Stimulated activated CD4-positive, alpha-beta T cell treated with anti-CD3 and anti-CD28 coated beads, Interleukin-4, amount 100 ng/mL, for 1 hour (primary cell): Measurements from ENCODE around the gene MED10.

Experiments
- DNase-seq: peaks from one replicate; pipeline ENCODE4 v3.0.0-alpha.2; 2020

MED10 gene

DNA sequence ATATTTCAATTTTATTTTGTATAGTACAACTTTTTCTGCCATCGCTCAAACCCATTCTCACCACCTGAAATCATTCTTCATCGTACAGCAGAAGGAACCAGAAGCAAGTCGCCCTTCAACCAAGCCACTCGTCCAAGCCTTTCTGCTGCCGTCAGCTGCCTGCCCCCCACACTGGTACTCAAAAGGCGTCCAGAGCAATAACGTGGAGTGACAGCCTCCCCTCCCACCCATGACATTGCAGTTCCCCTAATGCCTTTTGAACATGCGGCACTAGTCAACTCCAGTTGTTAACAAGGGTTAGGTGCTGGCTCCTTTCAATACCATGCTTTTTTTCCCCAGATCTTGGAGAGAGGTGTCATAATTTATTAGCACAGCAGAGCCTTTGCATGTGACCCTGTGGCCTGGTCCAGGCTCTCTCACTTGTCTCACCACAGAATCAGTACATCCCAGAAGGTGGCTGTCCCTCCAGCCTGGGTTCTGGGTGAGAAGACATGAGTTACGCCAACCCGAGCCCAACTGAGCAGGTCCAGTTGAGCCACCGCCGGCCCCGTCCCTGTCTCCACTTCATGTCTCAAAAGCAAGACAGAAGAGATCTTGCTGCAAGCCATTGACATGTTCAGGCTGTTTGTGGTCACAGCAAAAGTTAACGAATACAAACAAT lies 20.4 kb upstream of the MED10 start:
- DNase-seq: no peak

DNA sequence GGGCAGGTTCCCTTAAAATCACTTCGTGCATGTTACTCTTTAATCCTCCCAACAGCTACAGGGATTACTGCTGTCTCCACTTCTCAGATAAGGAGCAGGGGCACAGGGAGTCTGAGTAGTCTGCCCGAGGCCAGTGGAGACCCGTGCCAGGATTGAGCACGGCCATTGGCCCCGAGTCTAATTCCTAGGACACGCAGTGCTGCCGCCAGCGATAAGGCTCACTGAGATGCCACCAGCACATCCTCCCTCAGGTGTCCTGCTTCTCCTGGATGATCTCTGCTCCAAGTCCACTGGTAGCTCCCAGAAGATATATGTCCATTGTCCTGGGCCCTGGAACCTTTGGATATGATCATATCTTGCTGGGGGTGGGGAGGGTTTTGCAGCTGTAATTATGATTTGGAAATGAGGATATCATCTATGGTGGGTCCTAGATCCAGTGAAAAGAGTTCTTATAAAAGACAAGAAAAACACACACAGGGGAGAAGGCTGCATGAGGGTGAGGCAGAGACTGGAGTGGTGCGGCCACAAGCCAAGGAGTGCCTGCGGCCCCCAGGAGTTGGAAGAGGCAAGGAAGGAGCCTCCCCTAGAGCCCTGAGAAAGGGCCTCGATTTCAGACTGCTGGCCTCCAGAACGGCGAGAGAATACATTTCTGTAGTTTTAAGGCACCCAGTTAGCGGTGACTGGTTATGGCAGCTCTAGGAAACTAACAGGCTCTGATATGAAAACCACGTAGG lies 19.4 kb upstream of the MED10 start:
- DNase-seq: no peak

DNA sequence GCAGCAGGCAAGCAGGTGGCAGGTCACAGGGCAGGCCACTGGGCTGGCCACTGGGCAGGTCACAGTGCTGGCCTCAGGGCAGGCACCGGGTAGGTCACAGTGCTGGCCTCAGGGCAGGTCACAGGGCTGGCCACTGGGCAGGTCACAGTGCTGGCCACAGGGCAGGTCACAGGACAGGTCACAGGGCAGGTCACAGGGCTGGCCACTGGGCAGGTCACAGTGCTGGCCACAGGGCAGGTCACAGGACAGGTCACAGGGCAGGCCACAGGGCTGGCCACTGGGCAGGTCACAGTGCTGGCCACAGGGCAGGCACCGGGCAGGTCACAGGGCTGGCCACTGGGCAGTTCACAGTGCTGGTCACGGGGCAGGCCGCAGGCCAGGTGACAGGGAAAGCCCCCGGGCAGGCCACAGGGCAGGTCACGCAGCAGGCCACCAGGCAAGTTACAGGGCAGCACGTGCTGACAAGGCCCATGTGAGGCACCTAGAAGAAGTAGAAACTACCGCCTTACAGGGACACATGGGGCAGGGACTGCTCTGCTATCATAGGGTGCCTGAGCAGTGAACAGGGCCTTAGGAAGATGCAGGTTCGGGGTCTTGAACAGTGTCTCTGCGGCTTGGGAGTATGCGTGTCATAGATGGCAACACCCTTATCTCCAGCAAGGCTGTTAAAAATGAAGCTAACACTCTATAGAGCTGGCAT lies 18.6 kb upstream of the MED10 start:
- no peak for DNase-seq

DNA sequence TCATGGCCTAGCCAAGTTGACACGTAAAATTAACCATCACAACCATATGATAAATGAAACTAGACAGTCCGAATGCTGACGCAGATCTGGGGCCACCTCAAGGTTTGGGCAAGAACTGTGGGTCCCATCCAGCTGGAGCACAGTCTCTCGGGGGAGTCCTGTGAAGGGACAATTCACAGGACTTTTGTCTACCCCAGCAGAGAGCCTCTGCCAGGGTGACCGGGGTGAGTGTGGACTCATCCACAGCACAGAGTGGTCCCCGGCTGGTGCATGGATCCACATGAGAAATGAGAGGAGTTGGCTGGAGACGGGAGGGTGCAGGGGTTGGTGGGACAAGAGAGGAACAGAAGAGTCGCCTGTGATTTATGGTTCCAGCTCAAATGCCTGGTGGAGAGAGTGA lies 17.7 kb upstream of the MED10 start:
- DNase-seq: no peak

DNA sequence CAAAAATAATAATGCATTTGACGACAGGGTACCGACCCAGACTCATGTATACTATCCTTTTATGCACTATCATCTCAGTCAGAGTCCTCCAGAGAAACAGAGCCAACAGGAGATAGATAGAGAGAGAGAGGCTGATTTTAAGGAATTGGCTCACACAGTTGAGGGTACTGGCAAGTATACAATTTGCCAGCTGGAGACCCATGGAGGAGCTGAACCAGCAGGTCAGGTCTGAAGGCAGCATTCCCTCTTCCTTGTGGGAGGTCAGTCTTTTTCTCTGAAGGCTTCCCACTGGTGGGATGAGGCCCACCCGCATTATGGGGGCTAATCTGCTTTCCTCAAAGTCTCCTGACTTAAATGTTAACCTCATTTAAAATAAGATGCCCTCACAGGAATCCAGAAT lies 17.3 kb upstream of the MED10 start:
- no peak for DNase-seq

DNA sequence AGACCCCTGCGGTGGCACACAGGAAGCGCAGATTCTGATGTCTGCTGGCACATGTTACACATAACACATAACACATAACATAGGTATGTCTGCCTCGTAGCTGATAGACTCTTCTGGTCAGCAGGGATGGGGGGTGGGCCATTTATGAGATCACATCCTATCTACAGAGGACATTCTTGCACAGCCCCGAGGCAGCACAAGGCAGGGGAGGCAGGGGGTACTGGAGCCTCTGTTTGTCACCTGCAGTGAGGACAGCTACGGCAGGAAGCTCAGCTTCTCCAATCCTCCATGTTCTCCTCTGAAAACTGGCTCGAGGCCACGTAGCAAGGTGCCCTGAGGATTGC lies 16.7 kb upstream of the MED10 start:
- DNase-seq: no peak

DNA sequence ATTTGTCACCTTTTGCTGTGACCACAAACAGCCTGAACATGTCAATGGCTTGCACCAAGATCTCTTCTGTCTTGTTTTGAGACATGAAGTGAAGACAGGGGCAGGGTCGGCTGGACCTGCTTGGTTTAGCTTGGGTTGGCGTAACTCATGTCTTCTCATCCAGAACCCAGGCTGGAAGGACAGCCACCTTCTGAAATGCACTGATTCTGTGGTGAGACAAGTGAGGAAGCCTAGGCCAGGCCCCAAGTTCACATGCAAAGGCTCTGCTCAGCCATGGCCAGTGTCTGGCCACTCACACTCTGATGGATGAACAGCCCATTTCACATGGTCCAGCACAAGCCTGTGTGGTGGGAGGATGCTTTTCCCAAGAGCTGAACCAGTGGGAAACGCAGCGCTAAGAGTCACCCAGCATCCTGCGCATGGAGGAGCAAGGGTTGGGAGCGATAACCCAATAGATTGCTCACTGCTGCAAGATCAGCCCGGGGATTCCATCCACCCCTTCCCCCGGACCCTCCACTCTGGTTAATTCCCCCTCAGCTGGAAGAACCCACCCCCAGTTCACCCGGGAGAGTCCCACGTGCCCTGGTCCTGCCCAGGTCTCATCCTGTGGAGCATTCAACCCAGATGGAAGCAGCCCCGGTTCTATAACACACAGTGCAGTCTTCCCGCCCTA lies 16.2 kb upstream of the MED10 start:
- no peak for DNase-seq

DNA sequence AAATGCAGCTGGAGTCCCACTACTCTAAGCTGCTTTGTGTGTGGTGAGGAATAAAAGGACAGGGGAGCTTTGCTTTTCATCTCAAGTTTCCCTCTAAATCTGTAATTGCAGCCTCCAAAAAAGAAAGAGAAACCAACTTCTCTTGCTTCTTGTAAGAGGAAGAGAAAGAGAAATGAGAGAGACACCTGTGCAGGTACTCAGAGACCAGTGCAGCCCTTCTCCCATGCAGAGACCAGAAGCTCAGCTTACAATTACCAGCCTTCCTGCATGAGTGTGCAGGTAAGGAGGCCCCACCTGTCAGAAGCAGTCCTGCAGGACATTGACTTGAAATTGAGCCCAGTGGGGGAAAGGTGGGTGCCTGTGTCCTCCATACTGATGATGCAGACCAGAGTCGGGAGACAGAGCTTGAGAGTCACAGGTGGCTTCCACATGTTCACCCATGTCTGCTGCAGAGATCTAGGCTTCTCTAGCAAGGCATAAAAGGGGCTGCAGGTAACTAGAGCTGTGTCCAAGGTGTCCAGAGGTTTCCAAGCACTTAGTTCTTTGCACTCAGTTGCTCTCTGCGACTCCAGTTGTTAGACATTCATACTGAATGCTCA lies 15.3 kb upstream of the MED10 start:
- no peak for DNase-seq

DNA sequence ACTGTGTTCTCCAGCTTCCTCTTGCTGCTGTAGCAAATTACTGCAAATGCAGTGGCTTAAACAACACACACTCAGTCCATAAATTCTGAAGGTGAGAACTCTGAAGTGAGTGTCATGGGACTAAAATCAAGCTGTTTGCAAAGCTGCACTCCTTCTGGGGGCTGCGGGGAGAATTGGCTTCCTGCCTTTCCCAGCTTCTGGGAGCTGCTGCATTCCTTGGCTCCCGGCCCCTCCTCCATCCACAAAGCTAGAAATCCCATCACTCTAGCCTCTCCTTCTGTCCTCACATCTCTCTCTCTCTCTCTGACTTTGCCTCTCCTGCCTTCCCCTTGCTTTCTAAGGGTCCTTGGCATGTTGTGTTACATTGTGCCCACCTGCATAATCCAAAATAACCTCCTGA lies 14.2 kb upstream of the MED10 start:
- DNase-seq: no peak

DNA sequence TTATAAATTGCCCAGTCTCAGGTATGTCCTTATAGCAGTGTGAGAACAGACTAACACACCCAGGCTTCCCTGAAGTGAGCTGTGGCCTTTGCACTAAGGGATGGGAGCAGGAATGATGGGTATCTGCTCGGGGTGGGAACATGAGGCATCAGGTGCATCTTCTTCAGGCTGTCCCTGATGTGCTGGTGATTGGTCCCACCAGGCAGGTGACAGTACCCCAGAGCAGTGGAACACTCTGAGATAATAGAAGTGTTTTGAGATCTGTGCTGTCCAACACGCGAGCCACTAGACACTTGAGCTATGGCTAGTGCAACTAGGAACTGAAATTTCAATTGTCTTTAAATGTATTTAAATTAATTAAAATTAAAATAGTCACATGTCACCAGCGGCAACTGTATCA lies 12.8 kb upstream of the MED10 start:
- DNase-seq: no peak

DNA sequence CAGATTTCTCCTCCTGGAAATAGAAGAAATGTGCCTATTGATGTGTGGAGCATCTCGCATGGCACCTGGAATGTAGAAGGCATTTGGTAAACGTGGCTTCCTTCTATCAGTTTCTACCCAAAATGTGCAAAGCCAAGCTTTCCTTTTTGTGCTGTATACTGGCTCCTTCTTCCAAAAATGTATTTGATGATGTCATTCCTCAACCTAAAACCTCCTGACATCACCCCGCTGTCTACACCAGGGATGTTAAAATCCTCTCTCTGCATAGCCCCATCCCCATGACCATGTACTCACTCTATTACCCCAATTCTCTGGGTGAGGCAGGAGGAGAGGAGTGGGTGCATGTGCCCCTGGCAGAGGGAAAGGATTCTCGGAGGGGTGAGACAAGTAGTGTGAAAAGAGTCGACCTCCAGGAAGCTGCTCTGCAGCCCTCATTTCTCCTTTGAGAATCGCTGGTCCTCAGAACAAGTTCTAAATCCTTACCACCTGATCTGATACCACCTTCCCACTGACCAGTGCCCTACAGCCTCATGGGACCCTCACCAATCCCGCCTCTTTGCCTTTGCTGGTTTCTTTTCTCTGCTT lies 11.7 kb upstream of the MED10 start:
- DNase-seq: no peak

DNA sequence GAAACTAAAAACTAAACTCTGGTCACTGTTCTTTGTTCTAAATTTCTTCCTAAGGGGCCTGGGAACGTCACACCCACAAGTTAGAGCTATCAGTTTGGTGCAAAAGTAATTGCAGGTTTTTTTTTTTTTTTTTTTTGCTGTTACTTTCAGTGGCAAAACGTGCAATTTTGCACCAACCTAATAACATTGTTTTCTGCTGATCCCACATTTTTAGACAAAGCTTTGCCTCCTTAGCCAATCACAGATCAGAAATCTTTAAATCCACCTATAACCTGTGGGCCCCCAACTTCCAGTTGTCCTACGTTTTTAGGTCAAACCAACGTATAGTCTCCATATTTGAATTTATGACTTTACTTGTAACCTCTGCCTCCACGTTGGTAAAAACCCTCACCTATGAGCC lies 11.1 kb upstream of the MED10 start:
- no peak for DNase-seq

DNA sequence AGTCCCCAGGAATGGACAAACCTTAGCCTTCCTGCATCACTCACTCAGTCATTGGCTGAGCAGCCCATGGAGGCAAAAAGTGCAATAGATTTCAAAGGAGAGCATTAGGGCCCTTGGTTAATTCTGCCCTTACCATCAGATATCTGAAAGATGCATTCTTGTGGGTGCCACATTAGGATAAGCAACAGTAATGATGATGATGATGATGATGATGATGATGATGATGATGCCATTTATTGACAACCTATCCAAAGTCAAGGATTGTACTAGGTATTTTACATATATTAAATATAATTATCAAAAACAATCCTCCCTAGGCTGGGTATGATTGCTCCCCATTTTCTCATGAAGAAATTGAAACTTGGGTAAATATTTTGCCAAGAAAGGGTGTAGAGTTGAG lies 9.6 kb upstream of the MED10 start:
- no peak for DNase-seq

DNA sequence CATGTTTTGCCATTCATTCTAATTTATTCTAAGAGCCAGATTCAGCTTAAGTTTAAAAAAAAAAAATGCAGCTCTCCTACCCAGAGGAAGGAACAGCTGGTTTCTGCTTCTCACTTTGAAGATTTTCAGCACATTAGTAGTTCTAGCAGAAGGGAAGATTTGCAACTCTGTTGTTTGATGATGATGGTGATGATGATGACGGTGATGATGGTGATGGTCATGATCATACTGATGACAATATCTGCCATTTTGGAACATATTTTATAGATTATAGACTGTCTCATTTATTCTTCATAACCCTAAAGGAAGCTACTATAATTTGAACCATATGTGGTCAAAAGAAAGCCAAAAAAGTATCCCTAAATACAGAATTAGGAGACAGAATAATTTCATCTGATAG lies 7.9 kb upstream of the MED10 start:
- DNase-seq: no peak

DNA sequence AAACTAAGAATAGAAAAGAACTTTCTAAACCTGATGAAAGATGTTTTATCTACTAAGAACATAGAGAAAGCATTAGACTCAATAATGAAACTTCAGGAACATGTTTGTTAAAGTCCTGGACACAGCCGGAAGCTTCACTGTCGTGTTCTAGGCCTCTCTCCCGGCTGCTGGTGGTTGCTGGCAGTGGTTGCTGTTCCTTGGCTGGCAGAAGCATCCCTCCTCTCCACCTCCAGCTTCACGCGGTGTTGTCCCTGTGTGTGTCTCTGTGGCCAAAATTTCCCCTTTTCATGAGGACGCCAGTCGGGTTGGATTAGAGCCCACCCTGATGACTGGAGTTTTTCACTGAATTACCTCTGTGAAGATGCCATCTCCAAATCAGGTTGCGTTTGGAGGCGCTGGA lies 6.5 kb upstream of the MED10 start:
- no peak for DNase-seq

DNA sequence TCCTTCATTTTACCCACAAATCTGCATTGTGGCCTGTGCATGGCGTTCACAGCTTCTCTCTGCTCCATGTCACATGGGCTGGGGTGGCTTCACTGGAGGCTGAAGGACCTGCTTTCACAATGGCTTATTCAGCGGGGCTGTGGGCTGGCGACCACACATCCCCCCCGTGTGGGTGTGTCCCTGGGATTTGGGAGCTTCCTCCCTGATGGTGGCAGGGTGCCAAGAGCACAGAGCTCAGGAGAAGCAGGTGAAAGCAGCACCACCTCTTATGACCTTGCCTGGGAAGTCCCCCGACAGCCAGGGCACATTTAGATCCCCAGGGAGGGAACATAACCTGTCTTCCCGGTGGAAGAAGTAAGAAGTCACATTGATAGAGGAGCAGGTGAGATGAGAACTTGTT lies 5.0 kb upstream of the MED10 start:
- DNase-seq: no peak

DNA sequence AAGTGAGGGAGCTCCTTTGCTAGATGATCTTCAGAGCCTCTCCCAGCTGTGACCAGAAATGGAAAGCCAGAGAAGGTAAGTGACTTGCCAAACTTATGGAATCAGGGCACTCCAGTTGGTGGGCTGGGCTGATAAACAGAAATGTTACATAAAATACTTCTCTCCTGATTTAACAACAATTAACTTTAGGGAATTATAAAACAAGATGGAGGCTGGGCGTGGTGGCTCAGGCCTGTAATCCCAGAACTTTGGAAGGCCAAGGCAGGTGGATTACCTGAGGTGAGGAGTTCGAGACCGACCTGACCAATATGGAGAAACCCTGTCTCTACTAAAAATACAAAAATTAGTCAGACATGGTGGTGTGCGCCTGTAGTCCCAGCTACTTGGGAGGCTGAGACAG lies 899 bp upstream of the MED10 start:
- no peak for DNase-seq

DNA sequence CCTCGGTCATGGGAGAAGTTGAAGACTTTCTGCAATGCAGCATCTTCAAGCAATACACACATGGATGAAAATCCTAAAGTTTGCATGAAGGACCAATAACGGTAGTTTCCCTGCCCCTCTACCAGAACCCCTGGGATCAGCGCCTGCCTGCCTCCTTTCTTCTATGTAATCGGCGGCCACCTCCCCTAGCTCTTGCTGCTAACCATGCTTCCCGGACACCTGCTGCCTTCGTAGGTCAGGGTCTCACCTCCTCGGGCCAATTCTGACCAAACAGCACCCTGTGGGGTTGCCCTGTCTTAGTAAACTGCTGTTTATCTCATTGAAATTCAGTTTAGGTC lies 388 bp upstream of the MED10 start:
- no peak for DNase-seq

DNA sequence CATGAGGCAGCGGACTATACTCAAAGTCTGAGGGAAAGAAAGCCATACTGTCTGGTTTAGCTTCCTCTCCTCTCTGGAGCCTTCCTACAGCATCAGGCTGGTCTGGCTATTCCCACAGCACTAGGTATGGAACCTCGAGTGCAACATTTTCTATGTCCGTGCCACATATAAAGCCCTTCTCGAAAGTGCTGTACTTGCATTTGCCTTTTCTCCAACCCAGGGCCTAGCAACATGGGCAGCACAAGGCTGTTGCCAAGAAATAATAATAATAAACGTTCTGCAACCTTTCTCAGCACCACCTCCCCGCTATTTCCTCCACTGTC lies 804 bp downstream of the MED10 start:
- DNase-seq: no peak

DNA sequence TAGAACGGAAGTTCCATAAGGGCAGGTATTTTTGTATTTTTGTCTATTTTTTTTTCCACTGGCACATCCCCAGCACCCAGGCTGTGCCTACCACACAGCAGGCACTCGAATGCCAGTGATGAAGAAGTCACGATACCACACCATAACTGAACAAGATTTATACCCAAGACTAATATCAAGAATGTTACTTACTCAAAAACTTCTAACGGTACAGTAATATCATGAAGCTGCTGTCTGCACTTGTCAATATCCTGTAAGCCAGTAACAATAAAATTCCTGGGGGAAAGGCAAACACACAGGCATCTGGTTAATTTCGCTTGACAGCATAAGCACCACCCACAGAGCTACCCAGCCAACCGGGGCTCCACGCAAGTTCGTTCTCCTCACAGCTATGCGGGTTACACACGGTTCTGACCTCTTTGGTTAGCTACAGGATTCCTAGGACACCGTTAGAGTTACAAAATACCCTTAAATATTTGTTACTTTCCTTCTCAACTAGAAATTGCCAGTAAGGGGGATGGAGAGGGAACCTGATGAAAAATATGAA lies 1.3 kb downstream of the MED10 start:
- no peak for DNase-seq

DNA sequence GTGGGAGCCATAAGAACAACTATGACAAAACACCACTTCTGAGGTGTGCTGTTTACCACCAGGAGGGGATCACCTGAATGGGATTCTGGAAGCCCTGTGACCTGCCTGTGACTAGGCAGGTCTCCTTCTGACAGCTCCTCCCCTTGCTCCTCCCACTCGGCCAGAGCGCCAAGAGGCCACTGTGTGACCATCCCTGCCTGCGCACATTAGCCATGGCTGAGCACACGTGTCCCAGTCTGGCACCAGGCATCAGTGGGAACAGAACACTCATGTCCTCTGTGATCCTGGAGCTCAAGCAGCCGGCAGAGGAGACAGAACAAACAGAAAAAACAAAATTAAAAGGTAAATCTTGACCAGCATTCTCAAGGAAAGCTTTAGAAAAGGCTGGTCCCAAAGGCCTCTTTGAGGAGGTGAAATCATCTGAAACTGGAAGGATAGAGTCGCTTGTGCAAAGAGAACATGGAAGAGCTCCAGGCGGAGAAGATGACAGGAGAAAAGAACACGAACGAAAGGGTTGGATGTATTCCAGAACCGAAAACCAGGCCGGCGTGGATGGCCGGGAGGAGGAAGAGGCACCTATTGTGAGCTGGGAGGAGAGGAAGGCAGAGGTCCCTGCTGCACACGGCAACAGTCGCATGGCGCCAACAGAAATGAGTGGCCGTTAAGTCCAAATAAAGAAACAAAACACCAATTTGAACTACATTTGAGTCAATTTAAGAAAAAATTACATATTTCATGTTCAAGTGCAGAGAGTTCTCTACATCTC lies 5.1 kb downstream of the MED10 start:
- DNase-seq: no peak
